ENCODE measurements around the gene SEPTIN10.
"Not testable (repeated sequence)": the region's sequence is repeated elsewhere in the genome, so short reads cannot be mapped to it uniquely, and the experiment has no call there.

Gene SEPTIN10

DNA sequence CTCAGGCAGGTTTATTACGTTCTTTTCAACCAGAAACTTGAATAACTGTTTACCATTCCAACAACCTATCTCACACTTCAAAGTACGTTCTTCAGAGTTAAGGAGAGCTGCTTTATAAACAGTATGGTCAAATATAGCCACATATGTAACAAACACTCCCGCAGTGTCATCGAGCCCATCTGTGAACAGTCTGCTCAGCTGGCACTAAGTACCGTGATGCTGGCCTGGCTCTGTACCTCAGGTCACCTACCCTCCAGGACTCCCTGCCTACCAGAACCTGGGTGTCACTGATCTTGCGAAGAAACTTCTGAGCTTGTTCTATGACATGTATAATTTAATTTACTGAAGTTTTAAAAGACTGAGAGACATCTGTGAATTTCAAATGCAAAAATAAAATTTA lies 71.4 kb downstream of the SEPTIN10 start:
- DNase-seq, result no peak

DNA sequence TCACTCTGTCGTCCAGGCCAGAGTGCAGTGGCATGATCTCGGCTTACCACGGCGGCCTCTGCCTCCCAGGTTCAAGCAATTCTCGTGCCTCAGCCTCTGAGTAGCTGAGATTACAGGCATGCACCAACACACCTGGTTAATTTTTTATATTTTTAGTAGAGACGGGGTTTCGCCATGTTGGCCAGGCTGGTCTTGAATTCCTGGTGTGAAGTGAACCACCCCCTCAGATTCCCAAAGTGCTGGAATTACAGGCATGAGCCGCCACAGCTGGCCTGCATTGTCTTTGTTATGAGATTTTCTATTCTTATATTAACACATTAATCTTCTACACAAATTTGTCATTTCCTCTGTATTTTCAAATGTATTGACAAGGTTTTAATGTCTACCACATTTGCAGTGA lies 75.2 kb downstream of the SEPTIN10 start:
- no peak for DNase-seq

DNA sequence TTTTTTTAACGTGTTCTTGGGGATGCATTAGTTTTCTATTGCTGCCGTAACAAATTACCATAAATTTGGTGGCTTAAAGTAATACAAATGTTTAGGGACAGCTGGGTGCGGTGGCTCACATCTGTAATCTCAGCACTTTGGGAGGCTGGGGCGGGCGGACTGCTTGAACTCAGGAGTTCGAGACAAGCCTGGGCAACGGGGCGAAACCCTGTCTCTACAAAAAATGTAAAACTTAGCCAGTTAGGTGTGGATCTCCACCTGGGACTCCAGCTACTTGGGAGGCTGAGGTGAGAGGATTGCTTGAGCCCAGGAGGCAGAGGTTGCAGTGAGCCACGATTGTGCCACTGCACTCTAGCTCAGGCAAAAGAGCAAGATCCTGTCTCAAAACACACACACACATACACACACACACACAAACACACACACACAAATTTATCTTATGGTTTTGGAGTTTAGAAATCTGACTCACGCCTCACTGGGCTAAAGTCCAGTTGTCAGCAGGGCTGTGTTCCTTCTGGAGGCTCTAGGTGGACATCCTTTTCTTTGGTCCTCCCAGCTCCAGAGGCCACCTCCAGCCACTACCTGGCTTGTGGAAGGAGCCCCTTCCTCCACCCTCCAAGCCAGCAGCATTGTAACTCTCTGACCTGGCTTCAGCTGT lies 76.1 kb downstream of the SEPTIN10 start:
- no peak for DNase-seq

DNA sequence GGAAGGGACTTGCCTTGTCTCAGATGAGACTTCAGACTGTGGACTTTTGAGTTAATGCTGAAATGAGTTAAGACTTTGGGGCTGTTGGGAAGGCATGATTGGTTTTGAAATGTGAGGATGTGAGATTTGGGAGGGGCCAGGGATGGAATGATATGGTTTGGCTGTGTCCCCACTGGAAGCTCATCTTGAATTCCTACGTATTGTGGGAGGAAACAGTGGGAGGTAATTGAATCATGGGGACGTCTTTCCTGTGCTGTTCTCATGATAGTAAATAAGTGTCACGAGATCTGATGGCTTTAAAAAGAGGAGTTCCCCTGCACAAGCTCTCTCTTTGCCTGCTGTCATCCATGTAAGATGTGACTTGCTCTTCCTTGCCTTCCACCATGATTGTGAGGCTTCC lies 77.2 kb downstream of the SEPTIN10 start:
- not testable (repeated sequence) for DNase-seq

DNA sequence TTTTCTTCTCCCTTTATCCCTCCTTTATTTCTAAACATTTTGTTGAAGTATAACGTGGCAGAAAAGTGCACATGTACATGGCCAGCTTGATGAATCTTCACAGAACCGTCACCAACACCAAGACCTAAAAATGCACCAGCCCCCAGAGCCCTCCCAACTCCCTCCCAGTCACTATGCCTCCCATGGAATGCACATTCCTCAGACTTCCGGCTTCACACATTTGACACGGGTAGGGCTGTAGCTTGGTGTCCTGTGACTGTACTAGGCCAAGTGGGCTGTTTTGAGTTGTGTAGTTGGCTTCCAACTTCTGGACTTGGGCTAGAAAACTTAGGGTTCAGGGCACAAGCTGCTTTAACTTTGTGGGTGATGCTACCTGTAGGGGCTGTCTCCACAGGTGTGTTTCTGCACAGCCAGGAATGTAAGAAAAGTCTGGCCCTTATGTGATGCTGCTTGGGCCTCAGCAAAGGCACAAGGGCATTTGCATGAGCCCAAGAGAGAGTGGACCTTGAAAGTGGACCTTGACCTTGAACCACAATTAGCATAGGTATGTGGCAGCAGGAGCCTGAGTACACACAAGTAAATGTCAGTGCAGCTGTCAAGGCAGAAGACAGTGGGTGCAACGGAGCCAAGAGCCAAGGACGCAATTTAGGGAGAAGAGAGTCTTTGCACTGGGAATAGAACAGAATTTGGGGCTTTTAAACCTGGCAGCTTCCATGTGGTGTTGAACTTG lies 78.4 kb downstream of the SEPTIN10 start:
- DNase-seq, result no peak

DNA sequence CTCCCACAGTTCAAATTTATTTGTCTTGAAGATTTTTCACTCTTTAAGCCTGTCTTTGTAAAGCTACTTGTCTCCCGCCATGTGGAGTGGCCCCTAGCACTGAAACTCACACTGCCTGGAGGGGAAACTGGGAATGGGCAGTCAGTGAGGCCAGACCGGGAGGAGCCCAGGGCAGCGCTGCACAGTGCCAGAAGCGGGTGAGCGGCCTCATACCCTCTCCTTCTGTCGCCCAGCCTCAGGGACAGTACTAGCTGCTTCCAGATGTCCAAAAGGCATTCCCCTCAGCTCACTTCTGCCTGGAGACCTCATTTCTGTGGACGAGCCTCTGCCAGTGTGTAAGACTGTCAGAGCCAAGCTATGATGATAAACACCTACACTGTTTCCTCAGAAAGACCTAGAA lies 79.9 kb downstream of the SEPTIN10 start:
- DNase-seq, result no peak

DNA sequence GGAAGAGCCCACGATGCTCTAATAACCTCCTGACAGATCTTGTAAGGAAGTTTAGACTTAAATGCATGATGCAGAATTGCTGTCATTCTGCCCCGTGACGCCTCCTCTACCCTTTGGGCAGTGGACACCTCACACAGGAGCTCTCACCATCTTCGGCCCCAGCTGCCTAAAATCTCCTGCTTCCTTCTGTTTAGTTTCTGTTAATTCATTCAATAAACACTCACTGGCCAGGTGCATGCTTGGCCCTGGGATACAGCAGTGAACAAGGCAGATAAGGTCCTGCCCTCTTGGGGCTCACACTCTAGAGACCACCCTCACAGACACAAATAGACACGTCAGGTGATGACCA lies 81.1 kb downstream of the SEPTIN10 start:
- DNase-seq, result no peak

DNA sequence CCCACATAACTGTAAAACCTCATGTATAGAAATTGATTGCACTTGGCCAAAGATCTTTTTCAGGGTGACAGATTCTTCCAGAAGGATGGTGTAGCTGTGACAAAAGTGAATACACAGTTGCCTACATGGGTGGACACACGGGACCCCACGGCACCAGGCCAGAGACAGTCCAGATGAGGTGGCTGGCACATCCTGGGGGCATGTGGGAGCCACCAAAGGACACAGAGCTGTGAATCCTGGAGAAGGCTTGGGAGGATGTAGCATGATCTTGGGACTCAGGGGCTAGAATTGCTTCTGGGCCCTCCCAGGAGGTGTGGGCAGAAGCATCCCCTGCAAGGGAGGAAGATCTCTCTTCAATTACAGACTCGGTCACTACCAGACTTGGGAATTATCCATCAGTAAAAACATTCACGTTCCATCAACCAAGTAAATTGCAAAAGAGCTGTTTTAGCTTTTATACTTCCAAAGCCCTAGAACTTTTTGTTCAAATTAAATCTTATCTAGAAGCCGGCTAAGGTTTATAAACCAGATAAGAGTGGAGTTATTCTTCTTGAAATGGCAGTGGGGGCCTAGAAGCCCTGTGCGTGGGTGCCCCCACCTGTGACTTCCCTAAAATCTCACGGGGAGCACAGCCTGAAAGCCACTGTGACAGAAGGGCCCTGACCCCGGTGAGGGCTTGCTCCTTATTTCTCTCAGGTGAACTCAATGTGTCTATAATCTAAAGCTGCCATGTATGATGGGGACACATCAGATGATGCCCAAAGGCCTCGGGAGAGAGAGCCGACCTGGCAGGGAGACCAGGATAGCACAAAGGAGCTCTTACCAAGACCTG lies 81.7 kb downstream of the SEPTIN10 start:
- no peak for DNase-seq

DNA sequence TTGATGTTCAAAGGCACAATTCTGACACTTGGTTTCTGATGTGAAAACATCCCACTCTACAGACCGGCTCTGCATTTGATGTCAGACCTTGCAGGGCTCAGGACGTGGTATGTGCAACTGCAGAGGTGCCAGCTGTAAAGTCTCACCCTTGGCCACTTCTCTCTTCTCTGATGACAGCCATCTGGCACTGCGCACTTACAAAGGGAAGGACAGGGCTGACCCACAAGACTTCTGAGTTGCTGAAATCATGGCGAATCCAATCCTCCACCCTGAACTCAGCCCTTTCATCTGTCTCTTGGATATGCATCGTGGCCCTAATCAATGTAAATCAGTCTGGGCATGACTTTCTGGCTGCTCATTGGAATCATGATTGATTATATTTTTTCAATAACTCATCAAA lies 82.5 kb downstream of the SEPTIN10 start:
- no peak for DNase-seq

DNA sequence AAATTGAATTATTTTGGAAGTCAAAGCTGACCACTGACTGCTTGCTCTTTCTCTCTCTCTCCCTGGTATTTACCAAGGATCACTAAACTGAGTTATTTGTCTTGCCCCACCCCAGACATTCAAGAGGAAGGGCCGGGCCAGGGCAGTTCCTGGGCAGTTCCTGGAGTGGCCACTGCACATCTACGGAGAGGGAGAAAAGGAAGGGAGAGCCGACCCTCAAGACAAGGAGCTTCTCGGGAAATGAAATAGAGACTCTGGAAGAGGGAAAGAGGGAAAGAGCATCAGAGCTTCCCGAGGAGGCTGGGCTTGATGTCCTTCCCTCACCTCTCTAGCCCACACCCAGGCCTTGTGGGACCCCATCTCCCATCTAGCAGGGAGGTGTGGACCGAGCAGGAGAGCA lies 83.1 kb downstream of the SEPTIN10 start:
- no peak for DNase-seq

DNA sequence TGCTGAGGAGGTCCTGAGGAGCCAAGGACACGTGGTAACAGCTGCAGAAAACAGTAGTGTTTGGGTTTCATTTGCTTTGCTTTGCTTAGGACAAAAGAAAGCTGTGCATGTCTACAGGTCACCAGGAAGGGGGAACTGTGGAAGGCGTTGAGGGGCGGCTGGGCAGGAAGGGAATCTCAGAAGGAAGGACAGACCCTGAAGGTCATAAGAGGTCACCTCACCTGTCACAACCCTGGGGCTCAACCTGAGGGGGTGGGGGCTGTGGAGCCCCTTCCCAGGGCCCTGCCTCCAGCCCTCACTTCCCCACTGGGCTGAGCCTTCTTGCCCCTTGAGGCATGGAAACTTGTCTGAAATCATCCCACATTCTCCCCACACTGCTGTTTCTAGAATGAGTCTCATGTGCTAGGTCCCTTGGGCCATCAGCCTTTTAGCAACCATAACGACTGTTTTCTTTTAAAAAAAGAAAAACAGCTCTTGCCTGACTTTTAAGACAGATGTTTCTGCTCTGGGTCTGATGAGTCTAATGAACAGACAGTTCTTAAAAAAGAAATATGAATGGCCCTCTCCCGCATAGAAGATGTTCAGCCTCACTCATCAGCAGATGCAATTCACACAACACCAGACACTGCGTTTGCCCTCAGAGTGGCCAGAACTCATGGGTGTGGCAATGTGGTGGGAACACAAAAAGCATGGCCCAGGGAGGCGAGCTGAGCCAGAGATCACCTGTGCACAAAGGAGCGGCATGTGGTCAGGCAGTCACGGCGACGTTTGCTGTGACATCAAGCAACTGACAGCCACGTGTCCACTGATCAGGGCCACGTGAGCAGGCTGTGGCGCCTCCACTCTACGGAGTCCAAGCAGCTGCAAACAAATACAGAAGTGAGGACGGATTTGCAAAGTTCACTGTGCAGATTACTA lies 84.0 kb downstream of the SEPTIN10 start:
- DNase-seq, result no peak

DNA sequence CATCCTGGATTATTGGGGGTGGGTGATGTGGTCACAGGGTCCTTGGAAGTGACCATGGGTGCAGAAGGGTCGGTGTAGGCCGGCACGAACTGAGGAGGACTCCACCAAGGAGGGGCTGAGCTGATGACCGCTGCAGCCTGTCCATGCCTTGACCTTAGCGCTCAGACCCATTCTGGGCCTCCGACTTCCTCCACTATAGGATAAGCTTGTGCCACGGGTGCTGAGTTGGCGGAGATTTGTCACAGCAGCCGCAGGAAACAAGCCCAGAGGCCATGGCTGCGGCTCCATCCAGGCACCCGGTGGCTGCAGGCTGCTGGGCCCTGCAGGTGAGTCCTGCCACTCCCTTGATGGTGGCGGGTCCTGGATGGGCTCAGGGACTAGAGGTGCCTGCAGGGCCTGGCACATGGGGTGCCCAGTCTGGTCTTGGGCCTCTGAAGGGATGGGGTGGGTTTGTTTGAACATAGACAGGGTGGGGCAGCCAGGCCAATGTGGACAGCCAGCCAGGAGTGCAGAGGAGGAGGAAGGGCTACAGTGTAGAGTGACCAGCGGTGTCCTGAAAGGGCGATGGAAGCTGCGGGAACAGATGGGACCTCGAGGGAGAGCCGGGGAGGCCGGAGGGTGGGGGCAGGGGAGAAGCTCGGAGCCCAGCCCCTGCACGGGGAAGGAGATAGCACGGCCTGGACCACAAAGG lies 84.8 kb downstream of the SEPTIN10 start:
- no peak for DNase-seq

DNA sequence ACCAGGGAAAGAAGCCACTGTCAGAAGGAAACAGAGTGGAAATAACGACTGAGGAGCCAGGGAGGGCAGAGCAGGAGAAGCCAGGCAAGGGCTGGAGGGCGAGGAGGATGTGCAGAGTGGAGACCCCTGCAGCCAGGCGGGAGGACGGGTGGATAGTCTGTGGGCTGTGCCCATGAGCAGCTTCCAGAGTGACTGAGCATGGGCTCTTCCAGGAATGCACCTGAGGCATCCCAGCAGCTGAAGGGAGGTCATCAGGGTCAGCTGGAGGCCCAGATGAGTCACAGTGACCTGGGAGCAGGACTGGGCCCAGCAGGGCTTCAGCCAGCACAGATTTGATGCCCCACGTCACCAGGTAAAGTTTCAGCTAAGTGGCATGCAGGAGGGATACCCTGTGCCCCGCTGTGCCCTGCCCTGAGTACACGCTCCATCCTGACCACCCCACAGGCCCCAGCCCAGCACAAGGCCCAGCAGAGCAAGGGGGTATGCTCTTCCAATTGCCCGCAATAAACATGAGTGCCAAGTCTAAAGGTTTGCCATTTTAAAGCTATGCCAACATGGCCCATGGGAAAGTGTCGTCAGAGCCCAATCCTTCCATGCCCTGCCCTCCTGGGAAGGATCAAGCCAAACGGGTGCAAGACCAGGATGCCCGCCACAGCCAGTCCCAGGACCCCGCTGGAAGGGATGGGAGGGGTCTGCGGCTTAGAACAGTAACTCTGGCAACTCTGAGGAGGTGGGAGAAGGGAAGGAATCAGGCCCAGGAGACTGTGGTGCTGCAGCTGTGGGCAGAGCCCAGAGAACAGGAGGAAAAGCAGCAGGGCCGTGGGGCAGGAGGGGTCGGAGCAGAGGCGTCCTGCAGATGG lies 85.7 kb downstream of the SEPTIN10 start:
- DNase-seq, result no peak

DNA sequence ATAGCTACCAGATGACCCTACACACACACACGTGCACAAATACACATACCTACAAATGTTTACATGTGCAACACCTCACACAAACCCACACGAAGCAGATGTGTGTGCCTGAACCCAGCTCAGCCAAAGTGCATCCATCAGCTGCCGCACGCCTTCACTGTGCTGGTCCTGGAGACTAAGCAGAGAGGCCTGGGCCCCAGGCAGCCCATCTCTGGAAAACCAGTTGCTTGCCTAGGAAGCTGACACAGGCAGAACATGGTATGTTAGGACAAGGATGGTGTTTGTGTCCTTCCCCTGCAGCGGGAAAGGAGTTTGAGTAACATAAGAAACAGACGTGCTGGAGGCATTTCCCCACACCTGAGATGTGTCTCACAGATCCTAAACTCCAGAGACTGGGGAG lies 86.7 kb downstream of the SEPTIN10 start:
- no peak for DNase-seq

DNA sequence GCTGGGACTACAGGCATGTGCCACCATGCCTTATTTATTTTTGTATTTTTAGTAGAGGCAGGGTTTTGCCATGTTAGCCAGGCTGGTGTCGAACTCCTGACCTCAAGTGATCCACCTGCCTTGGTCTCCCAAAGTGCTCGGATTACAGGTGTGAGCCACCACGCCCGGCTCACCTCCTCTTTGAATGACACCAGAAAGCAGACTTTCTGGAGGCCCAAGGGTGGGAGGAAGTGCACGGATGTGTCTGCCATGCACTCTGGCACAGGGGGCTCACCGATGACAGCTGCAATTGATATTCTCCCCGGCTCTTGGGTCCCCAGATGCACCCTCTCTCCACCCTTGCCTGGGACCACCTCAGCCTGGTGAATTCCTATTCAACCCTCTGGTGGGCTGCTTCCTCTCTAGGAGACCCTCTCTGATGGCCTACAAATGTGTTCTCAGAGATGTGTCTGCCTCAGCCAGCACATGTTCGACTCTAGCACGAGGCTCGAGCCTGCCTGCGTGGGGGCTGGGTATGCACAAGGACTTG lies 87.3 kb downstream of the SEPTIN10 start:
- no peak for DNase-seq

DNA sequence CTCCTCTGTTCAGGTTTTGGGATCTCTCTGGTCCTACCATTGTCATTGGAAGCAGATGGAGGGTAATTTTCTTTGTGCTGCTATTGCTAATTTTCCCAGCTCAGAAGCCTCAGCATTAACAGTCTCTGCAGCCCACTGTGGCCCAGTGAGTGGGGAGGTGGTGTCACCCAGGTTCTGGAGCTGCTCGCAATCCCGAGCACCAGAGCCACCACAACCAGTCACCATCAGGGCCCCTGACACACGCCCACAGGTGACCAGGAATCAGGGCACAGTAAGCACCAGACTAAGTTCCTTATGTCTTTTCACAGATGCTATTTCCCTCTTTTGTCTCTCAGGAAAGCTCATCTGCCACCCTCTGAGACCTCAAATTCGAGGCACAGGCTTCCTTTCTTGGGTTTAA lies 87.9 kb downstream of the SEPTIN10 start:
- DNase-seq, result no peak

DNA sequence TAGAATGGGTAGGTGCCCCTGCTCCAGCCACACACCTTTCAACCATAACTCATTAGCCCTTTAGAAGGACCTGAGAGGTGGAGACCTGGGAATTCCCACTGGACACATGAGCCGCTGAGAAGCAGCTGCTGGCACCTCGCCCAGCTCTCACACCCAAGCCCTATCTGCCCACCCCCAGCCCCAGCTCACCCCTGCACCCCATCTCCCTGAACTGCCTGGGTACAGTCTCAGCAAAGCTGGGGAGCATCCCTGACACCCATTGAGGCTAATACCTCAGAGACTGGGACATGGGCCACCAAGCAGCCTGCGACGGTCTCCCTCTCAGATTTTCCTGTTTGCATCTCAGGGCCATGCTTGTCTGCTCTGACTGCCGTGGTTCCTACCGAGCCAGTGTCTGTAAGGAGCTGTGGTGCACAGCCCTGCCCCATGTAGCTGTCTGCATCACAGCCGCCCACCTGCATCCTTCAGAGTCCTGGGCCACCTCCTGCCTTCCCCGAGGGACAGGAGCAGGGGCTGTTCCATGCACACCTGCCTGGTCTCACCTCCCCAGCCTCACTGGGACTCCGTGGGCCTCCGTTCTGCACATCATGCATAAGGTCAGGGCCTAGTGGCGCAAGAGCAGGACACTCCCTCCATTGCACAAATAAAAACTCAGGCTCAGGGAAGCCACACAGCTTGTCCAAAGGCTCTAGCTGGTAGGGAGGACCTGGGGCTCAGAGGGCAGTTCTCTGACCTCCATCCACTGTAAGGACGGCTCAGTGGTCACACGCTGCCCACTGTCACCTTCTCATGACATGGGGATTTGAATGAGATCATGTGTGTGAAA lies 90.0 kb downstream of the SEPTIN10 start:
- DNase-seq, result no peak

DNA sequence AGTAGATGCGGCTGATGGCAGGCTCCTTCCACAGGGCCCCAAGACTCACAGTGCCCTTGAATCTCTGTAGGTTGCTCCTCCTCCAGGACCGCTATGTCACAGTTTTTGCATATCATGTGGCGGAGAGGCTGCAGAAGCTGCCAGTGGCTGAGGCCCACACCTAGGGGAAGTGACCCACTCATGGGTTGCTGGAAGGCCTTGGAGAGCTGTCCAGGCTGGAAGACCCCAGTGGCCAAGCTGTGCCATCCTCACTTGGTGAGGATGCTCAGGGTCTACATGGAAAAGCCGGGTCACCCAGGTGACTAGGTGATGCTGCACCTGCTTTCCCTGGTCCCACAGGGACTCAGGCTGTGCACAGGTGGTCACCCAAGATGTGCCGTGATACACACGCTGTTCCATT lies 90.6 kb downstream of the SEPTIN10 start:
- DNase-seq, result no peak

DNA sequence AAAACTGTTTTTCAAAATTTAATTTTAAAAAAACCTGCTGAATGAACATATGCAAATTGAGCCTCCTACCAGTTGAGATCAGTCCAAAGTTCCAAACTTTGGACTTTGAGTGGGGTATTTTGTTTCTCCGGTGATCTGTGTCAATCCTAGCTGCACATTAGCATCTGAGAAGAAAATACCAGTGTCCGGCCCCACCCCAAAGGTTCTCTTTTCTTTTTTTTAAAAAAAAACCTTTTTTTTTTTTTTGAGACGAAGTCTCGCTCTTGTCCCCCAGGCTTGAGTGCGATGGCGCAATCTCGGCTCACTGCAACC lies 91.7 kb downstream of the SEPTIN10 start:
- no peak for DNase-seq

Data from NCI-H446 (cell line).